SK-N-SH (cell line): ENCODE measurements around the gene ABLIM2. TPM values are rescaled to one million over a fixed set of nuclear protein-coding genes. Genes with fewer than 3 reads are reported as not detected.

ENCODE experiments used
- CTCF ChIA-PET: fragments of 300-600, 350-600 bp; formaldehyde crosslinking; extraction: SDS; loops from one replicate; lab custom pipeline; 2021; lab: Yijun Ruan, JAX
- POLR2A ChIA-PET: fragments of 350-600 bp; sonication (Branson Sonifier 250); formaldehyde crosslinking; extraction: SDS; loops from one replicate; lab custom pipeline; 2020; ENCODE audit warnings: antibody characterized with exemption, inconsistent platforms; lab: Yijun Ruan, JAX
- DNase-seq: peaks from one replicate; pipeline ENCODE4 v3.0.0; 2012
- H2AFZ ChIP-seq: fragments of 200-600 bp; sonication (generic); 2 replicates; pipeline ENCODE4 v1.8.1; 2016; ENCODE audit warnings: antibody characterized with exemption, mild to moderate bottlenecking, low read depth
- H3F3A ChIP-seq: fragments of 200-600 bp; sonication (generic); replicated peaks from 2 replicates; pipeline ENCODE3; 2016; ENCODE audit warnings: antibody characterized with exemption, mild to moderate bottlenecking; ENCODE audit not compliant: insufficient read depth
- H3K27ac ChIP-seq, 2 experiments: fragments of 200-500 bp in 1 of 2; fragments of 200-600 bp in 1 of 2; sonication (Bioruptor generic) in 1 of 2; sonication (generic), shearing (Covaris generic) in 1 of 2; 2 replicates each; pipeline versions ENCODE4 v1.5.1 to v1.6.1; 2014 to 2016; ENCODE audit warnings: low read depth in 2 of 2, inconsistent platforms in 1 of 2, low read length in 1 of 2, mild to moderate bottlenecking in 1 of 2, mixed read lengths in 1 of 2
- H3K27me3 ChIP-seq: fragments of 200-600 bp; sonication (generic), shearing (Covaris generic); 2 replicates; pipeline ENCODE4 v1.6.1; 2016; ENCODE audit warnings: mixed run types; ENCODE audit not compliant: insufficient read depth
- H3K36me3 ChIP-seq, 2 experiments: fragments of 200-500 bp in 1 of 2; fragments of 200-600 bp in 1 of 2; sonication (Bioruptor generic) in 1 of 2; sonication (generic) in 1 of 2; replicated peaks in 1 of 2; 2 replicates each; pipeline versions ENCODE3 to v1.5.1; 2014 to 2016; ENCODE audit warnings: low read length in 1 of 2, mild to moderate bottlenecking in 1 of 2; ENCODE audit not compliant: insufficient read depth in 2 of 2, control insufficient read depth in 1 of 2
- H3K4me1 ChIP-seq, 2 experiments: fragments of 200-500 bp in 1 of 2; fragments of 200-600 bp in 1 of 2; sonication (Bioruptor generic) in 1 of 2; sonication (generic), shearing (Covaris generic) in 1 of 2; 2 replicates each; pipeline versions ENCODE4 v1.5.1 to v1.6.1; 2014 to 2016; ENCODE audit warnings: low read depth in 1 of 2, low read length in 1 of 2, mixed run types in 1 of 2; ENCODE audit not compliant: insufficient read depth in 2 of 2, control insufficient read depth in 1 of 2
- H3K4me2 ChIP-seq: fragments of 200-600 bp; sonication (generic), shearing (Covaris generic); 2 replicates; pipeline ENCODE4 v1.6.1; 2017; ENCODE audit warnings: mixed run types
- H3K4me3 ChIP-seq, 2 experiments: fragments of 200-500 bp in 1 of 2; fragments of 200-600 bp in 1 of 2; sonication (Bioruptor generic) in 1 of 2; sonication (generic), shearing (Covaris generic) in 1 of 2; 2 replicates each; pipeline versions ENCODE4 v1.5.1 to v1.8.1; 2014 to 2016; ENCODE audit warnings: low read depth in 2 of 2, inconsistent platforms in 1 of 2, low read length in 1 of 2, mild to moderate bottlenecking in 1 of 2, mixed read lengths in 1 of 2, moderate library complexity in 1 of 2
- H3K79me2 ChIP-seq: fragments of 200-600 bp; sonication (generic); 2 replicates; pipeline ENCODE4 v1.8.1; 2017; ENCODE audit warnings: mild to moderate bottlenecking; ENCODE audit not compliant: insufficient read depth
- H3K9ac ChIP-seq: fragments of 200-600 bp; sonication (generic); 2 replicates; pipeline ENCODE4 v1.6.1; 2017; ENCODE audit warnings: mixed run types
- H3K9me2 ChIP-seq: fragments of 200-600 bp; sonication (generic); 2 replicates; pipeline ENCODE4 v1.6.1; 2017; ENCODE audit warnings: mixed run types
- H3K9me3 ChIP-seq: fragments of 200-600 bp; sonication (generic); 2 replicates; pipeline ENCODE4 v1.6.1; 2017; ENCODE audit warnings: mixed run types, mild to moderate bottlenecking, moderate library complexity
- H4K20me1 ChIP-seq: fragments of 200-600 bp; sonication (generic); 2 replicates; pipeline ENCODE4 v1.6.1; 2017; ENCODE audit warnings: mild to moderate bottlenecking, mixed run types; ENCODE audit not compliant: insufficient read depth
- CTCF ChIP-seq: fragments of 200-600 bp; sonication (generic); IDR thresholded peaks from 2 replicates; pipeline ENCODE4 v1.6.1; 2017; ENCODE audit warnings: antibody characterized with exemption, mild to moderate bottlenecking, moderate library complexity
- ELF1 ChIP-seq: IDR thresholded peaks from 2 replicates; pipeline ENCODE4 v1.4.0; 2012
- EP300 ChIP-seq, 2 experiments: IDR thresholded peaks; 2 replicates each; pipeline versions ENCODE4 v1.4.0 to v1.6.1; 2012; ENCODE audit warnings: borderline replicate concordance in 1 of 2, low read depth in 1 of 2, low read length in 1 of 2
- FOSL2 ChIP-seq: IDR thresholded peaks from 2 replicates; pipeline ENCODE4 v1.4.0; 2012; ENCODE audit warnings: low read depth, mild to moderate bottlenecking, moderate library complexity, borderline replicate concordance
- FOXJ3 ChIP-seq: sonication (generic); formaldehyde crosslinking; IDR thresholded peaks from 2 replicates; pipeline ENCODE4 v1.5.1; 2020; ENCODE audit warnings: mild to moderate bottlenecking, missing genetic modification reagents
- FOXM1 ChIP-seq: IDR thresholded peaks from 2 replicates; pipeline ENCODE4 v1.4.0; 2012; ENCODE audit warnings: low read depth, mild to moderate bottlenecking
- GABPA ChIP-seq: IDR thresholded peaks from 2 replicates; pipeline ENCODE4 v1.4.0; 2012; ENCODE audit warnings: low read depth, mild to moderate bottlenecking
- GATA2 ChIP-seq: sonication (generic); formaldehyde crosslinking; IDR thresholded peaks from 2 replicates; pipeline ENCODE4 v1.5.0; 2020; ENCODE audit warnings: mild to moderate bottlenecking, missing genetic modification reagents
- MEF2A ChIP-seq: IDR thresholded peaks from 2 replicates; pipeline ENCODE4 v1.4.0; 2012; ENCODE audit warnings: low read depth, borderline replicate concordance
- MXI1 ChIP-seq: IDR thresholded peaks from 2 replicates; pipeline ENCODE4 v1.6.1; 2012; ENCODE audit warnings: mild to moderate bottlenecking, low read depth, low read length, improper control_type of control experiment
- POLR2AphosphoS5 ChIP-seq: IDR thresholded peaks from 2 replicates; pipeline ENCODE4 v1.6.1; 2012; ENCODE audit warnings: low read depth, low read length
- RAD21 ChIP-seq: IDR thresholded peaks from 2 replicates; pipeline ENCODE4 v1.6.1; 2012; ENCODE audit warnings: mild to moderate bottlenecking, low read length
- RCOR1 ChIP-seq: fragments of 150-350 bp; IDR thresholded peaks from 2 replicates; pipeline ENCODE4 v1.6.1; 2017; ENCODE audit warnings: antibody characterized with exemption, low read length
- RFX5 ChIP-seq: IDR thresholded peaks from 2 replicates; pipeline ENCODE4 v1.6.1; 2012; ENCODE audit warnings: mild to moderate bottlenecking, improper control_type of control experiment, low read length
- SIN3A ChIP-seq: IDR thresholded peaks from 2 replicates; pipeline ENCODE4 v1.6.1; 2012; ENCODE audit warnings: low read depth, mild to moderate bottlenecking, low read length, moderate library complexity, borderline replicate concordance
- SMC3 ChIP-seq: IDR thresholded peaks from 2 replicates; pipeline ENCODE4 v1.6.1; 2012; ENCODE audit warnings: low read depth, low read length, improper control_type of control experiment
- WGBS: methylation state at CpG from one replicate; pipeline ENCODE4 v1.1.6; 2017; ENCODE audit warnings: low lambda C conversion rate; 5-methylcytosine and 5-hydroxymethylcytosine counted together
- polyA plus RNA-seq, 3 experiments: library from polyadenylated mRNA; depleted of rRNA; stranded (reverse); fragments of >200 nt; gene quantifications; 2 replicates each; pipeline ENCODE4 v1.2.3, GENCODE V29; 2012
- TF ChIP-seq, protein P1 (sequence below): fragments of 150-350 bp; IDR thresholded peaks from 2 replicates; pipeline ENCODE4 v1.6.1; 2017; ENCODE audit warnings: antibody characterized with exemption, low read length, low read depth, borderline replicate concordance

Gene ABLIM2
- polyA plus RNA-seq, 1 of the 3 experiments (the other 2 are of a cell fraction), result 0.53 TPM

- H3F3A ChIP-seq, result no peaks in the 10 kb centered on the region
- peaks cover 24% of the 10 kb centered on the region; the same call in 1 of the 2 replicates for H3K27me3 ChIP-seq
- TF ChIP-seq SMC3, result peak; percentile 53
- TF ChIP-seq, protein P1, sequence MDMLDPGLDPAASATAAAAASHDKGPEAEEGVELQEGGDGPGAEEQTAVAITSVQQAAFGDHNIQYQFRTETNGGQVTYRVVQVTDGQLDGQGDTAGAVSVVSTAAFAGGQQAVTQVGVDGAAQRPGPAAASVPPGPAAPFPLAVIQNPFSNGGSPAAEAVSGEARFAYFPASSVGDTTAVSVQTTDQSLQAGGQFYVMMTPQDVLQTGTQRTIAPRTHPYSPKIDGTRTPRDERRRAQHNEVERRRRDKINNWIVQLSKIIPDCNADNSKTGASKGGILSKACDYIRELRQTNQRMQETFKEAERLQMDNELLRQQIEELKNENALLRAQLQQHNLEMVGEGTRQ, result no peak
- TF ChIP-seq RAD21, result peak; percentile 67
- no peak for TF ChIP-seq FOXM1
- no peak for TF ChIP-seq FOXJ3 (CRISPR knock-in tag)
- TF ChIP-seq CTCF, result peak; percentile 52
- TF ChIP-seq RFX5, result no peak
- peaks cover 4 to 29% of the 10 kb centered on the region in 2 experiments; a peak in 3 of 4 replicates for H3K4me1 ChIP-seq
- 16% methylated on average over 1 of the region's 4 CpGs for WGBS
- no peak overlapping the region for H3K27ac ChIP-seq
- H2AFZ ChIP-seq, result no peak overlapping the region
- H3K9me3 ChIP-seq, result no peaks in the 10 kb centered on the region
- H3K9me2 ChIP-seq, result no peaks in the 10 kb centered on the region
- CTCF ChIA-PET, result interaction anchor here (0.7 to 1.8 kb wide), 16 partner anchors 8 to 395 kb away, joined by 3 to 7 read pairs (median 4); no protein-coding TSS in a partner anchor
- H3K36me3 ChIP-seq, result no peaks in the 10 kb centered on the region
- DNase-seq, result peak; percentile 71
- no peaks in the 10 kb centered on the region for H3K79me2 ChIP-seq
- no peaks in the 10 kb centered on the region for H4K20me1 ChIP-seq
- peak overlapping the region; percentile 52; the same call in 1 of the 2 replicates for H3K4me2 ChIP-seq
- no peak overlapping the region for H3K9ac ChIP-seq
- POLR2A ChIA-PET, result interaction anchor here (0.7 kb wide), 1 partner anchor 91 kb away, joined by 3 read pairs; no protein-coding TSS in a partner anchor
- no peak overlapping the region for H3K4me3 ChIP-seq
Observed at GRCh38 chr4:8015512-8015911, 143.1 kb downstream of the ABLIM2 start.

- ChIA-PET POLR2A (no interaction called here), CTCF (interaction anchor here (1.5 kb wide), 1 partner anchor 27 kb away, joined by 7 read pairs; no protein-coding TSS in a partner anchor)
- no peak overlapping the region for H2AFZ ChIP-seq
- no peaks in the 10 kb centered on the region for H3K36me3 ChIP-seq
- peaks cover 17% of the 10 kb centered on the region; the same call in 1 of the 2 replicates for H3K27me3 ChIP-seq
- TF ChIP-seq SMC3 (no peak), EP300 (IDR thresholded peaks at IDR 0.05; ENCODE audit: borderline replicate concordance in 1 of 2, low read depth in 1 of 2, low read length in 1 of 2) (no peak), RCOR1 (no peak), SIN3A (no peak), CTCF (no peak), GATA2 (CRISPR knock-in tag) (no peak), MXI1 (no peak), MEF2A (no peak), ELF1 (no peak), FOSL2 (no peak), GABPA (no peak), POLR2AphosphoS5 (no peak)
- H3F3A ChIP-seq, result no peaks in the 10 kb centered on the region
- H3K4me3 ChIP-seq, result no peak overlapping the region
- H3K9me2 ChIP-seq, result no peaks in the 10 kb centered on the region
- no peak overlapping the region for H3K9ac ChIP-seq
- no peak for DNase-seq
- H3K79me2 ChIP-seq, result no peaks in the 10 kb centered on the region
- H3K4me2 ChIP-seq, result no peak overlapping the region
- H3K9me3 ChIP-seq, result no peaks in the 10 kb centered on the region
- H3K4me1 ChIP-seq, result peaks cover 9 to 29% of the 10 kb centered on the region in 2 experiments; a peak in 3 of 4 replicates
- H4K20me1 ChIP-seq, result no peaks in the 10 kb centered on the region
- H3K27ac ChIP-seq, result no peak overlapping the region
- WGBS, result 55% methylated on average over 6 of the region's 10 CpGs
Observed at GRCh38 chr4:8013976-8014726, 144.5 kb downstream of the ABLIM2 start.
